ENCODE measurements around the gene OLA1.
"Not testable (repeated sequence)": the region's sequence is repeated elsewhere in the genome, so short reads cannot be mapped to it uniquely, and the experiment has no call there.

The OLA1 gene

GRCh38 chr2:174248187-174248997, at the start of gene OLA1:
Gene OLA1, minus strand, starts transcription at chr2:174248532. Its CDS starts 1,717 bp downstream, at chr2:174246815.
- Histone ChIP-seq H3K4me3 (ENCODE audit: low read length in 2 of 2) (peak within 1 kb of the TSS; percentile 85 to 91), H3K27ac (ENCODE audit: low read depth in 2 of 2, low read length in 2 of 2) (peak within 1 kb of the TSS; percentile 75 to 81), H3K9ac (ENCODE audit: low read depth in 1 of 2, low read length in 2 of 2) (peak within 1 kb of the TSS; percentile 72 to 86), H3K36me3 (ENCODE audit: control insufficient read depth in 2 of 2, insufficient read depth in 2 of 2, low read length in 2 of 2) (no peaks in the 10 kb centered on the region), H3K27me3 (ENCODE audit: control insufficient read depth in 2 of 2, insufficient read depth in 2 of 2, low read length in 2 of 2) (no peaks in the 10 kb centered on the region), H3K4me1 (ENCODE audit: control insufficient read depth in 2 of 2, insufficient read depth in 2 of 2, low read length in 2 of 2) (peaks cover 2 to 18% of the 10 kb centered on the region in 2 donors), H3K9me3 (ENCODE audit: control insufficient read depth in 2 of 2, low read length in 2 of 2) (no peaks in the 10 kb centered on the region)

GRCh38 chr2:174292908-174293307, 44.6 kb upstream of the OLA1 start:
- Histone ChIP-seq H3K36me3 (ENCODE audit: control insufficient read depth in 2 of 2, insufficient read depth in 2 of 2, low read length in 2 of 2) (no peaks in the 10 kb centered on the region), H3K27me3 (ENCODE audit: control insufficient read depth in 2 of 2, insufficient read depth in 2 of 2, low read length in 2 of 2) (no peaks in the 10 kb centered on the region), H3K4me3 (ENCODE audit: low read length in 2 of 2) (no peak overlapping the region), H3K27ac (ENCODE audit: low read depth in 2 of 2, low read length in 2 of 2) (no peak overlapping the region), H3K9me3 (ENCODE audit: control insufficient read depth in 2 of 2, low read length in 2 of 2) (peaks cover 0 to 2% of the 10 kb centered on the region in 2 donors), H3K4me1 (ENCODE audit: control insufficient read depth in 2 of 2, insufficient read depth in 2 of 2, low read length in 2 of 2) (no peaks in the 10 kb centered on the region), H3K9ac (ENCODE audit: low read depth in 1 of 2, low read length in 2 of 2) (no peak overlapping the region)

GRCh38 chr2:174286172-174286571, 37.8 kb upstream of the OLA1 start:
- Histone ChIP-seq H3K4me3 (ENCODE audit: low read length in 2 of 2) (no peak overlapping the region), H3K27ac (ENCODE audit: low read depth in 2 of 2, low read length in 2 of 2) (no peak overlapping the region), H3K36me3 (ENCODE audit: control insufficient read depth in 2 of 2, insufficient read depth in 2 of 2, low read length in 2 of 2) (no peaks in the 10 kb centered on the region), H3K9me3 (ENCODE audit: control insufficient read depth in 2 of 2, low read length in 2 of 2) (no peaks in the 10 kb centered on the region), H3K9ac (ENCODE audit: low read depth in 1 of 2, low read length in 2 of 2) (no peak overlapping the region), H3K27me3 (ENCODE audit: control insufficient read depth in 2 of 2, insufficient read depth in 2 of 2, low read length in 2 of 2) (peaks cover 0 to 2% of the 10 kb centered on the region in 2 donors), H3K4me1 (ENCODE audit: control insufficient read depth in 2 of 2, insufficient read depth in 2 of 2, low read length in 2 of 2) (no peaks in the 10 kb centered on the region)

- H3K9ac ChIP-seq (ENCODE audit: low read depth in 1 of 2, low read length in 2 of 2) = no peak overlapping the region
- no peaks in the 10 kb centered on the region for H3K4me1 ChIP-seq (ENCODE audit: control insufficient read depth in 2 of 2, insufficient read depth in 2 of 2, low read length in 2 of 2)
- H3K27ac ChIP-seq (ENCODE audit: low read depth in 2 of 2, low read length in 2 of 2) = no peak overlapping the region
- H3K27me3 ChIP-seq (ENCODE audit: control insufficient read depth in 2 of 2, insufficient read depth in 2 of 2, low read length in 2 of 2) = peaks cover 0 to 4% of the 10 kb centered on the region in 2 donors
- no peaks in the 10 kb centered on the region for H3K9me3 ChIP-seq (ENCODE audit: control insufficient read depth in 2 of 2, low read length in 2 of 2)
- no peak overlapping the region for H3K4me3 ChIP-seq (ENCODE audit: low read length in 2 of 2)
- no peaks in the 10 kb centered on the region for H3K36me3 ChIP-seq (ENCODE audit: control insufficient read depth in 2 of 2, insufficient read depth in 2 of 2, low read length in 2 of 2)
These were observed 34.1 kb upstream of the OLA1 start for GRCh38 chr2:174282441-174282840.

- H3K9me3 ChIP-seq (ENCODE audit: control insufficient read depth in 2 of 2, low read length in 2 of 2) = no peaks in the 10 kb centered on the region
- H3K36me3 ChIP-seq (ENCODE audit: control insufficient read depth in 2 of 2, insufficient read depth in 2 of 2, low read length in 2 of 2) = no peaks in the 10 kb centered on the region
- H3K4me1 ChIP-seq (ENCODE audit: control insufficient read depth in 2 of 2, insufficient read depth in 2 of 2, low read length in 2 of 2) = no peaks in the 10 kb centered on the region
- H3K27ac ChIP-seq (ENCODE audit: low read depth in 2 of 2, low read length in 2 of 2) = no peak overlapping the region
- H3K4me3 ChIP-seq (ENCODE audit: low read length in 2 of 2) = no peak overlapping the region
- peaks cover 0 to 5% of the 10 kb centered on the region in 2 donors for H3K27me3 ChIP-seq (ENCODE audit: control insufficient read depth in 2 of 2, insufficient read depth in 2 of 2, low read length in 2 of 2)
- no peak overlapping the region for H3K9ac ChIP-seq (ENCODE audit: low read depth in 1 of 2, low read length in 2 of 2)
These were observed 33.4 kb upstream of the OLA1 start for GRCh38 chr2:174281736-174282135.

GRCh38 chr2:174280596-174280995, 32.3 kb upstream of the OLA1 start:
- Histone ChIP-seq H3K36me3 (ENCODE audit: control insufficient read depth in 2 of 2, insufficient read depth in 2 of 2, low read length in 2 of 2) (no peaks in the 10 kb centered on the region), H3K27ac (ENCODE audit: low read depth in 2 of 2, low read length in 2 of 2) (no peak overlapping the region), H3K27me3 (ENCODE audit: control insufficient read depth in 2 of 2, insufficient read depth in 2 of 2, low read length in 2 of 2) (peaks cover 2 to 5% of the 10 kb centered on the region in 2 donors), H3K4me1 (ENCODE audit: control insufficient read depth in 2 of 2, insufficient read depth in 2 of 2, low read length in 2 of 2) (no peaks in the 10 kb centered on the region), H3K9me3 (ENCODE audit: control insufficient read depth in 2 of 2, low read length in 2 of 2) (no peaks in the 10 kb centered on the region), H3K4me3 (ENCODE audit: low read length in 2 of 2) (no peak overlapping the region), H3K9ac (ENCODE audit: low read depth in 1 of 2, low read length in 2 of 2) (no peak overlapping the region)

GRCh38 chr2:174270263-174270662, 21.9 kb upstream of the OLA1 start:
- H3K4me1 ChIP-seq (ENCODE audit: control insufficient read depth in 2 of 2, insufficient read depth in 2 of 2, low read length in 2 of 2); H3K9ac ChIP-seq (ENCODE audit: low read depth in 1 of 2, low read length in 2 of 2); H3K4me3 ChIP-seq (ENCODE audit: low read length in 2 of 2); H3K36me3 ChIP-seq (ENCODE audit: control insufficient read depth in 2 of 2, insufficient read depth in 2 of 2, low read length in 2 of 2); H3K9me3 ChIP-seq (ENCODE audit: control insufficient read depth in 2 of 2, low read length in 2 of 2); H3K27ac ChIP-seq (ENCODE audit: low read depth in 2 of 2, low read length in 2 of 2); H3K27me3 ChIP-seq (ENCODE audit: control insufficient read depth in 2 of 2, insufficient read depth in 2 of 2, low read length in 2 of 2): not testable (repeated sequence)

- H3K27me3 ChIP-seq (ENCODE audit: control insufficient read depth in 2 of 2, insufficient read depth in 2 of 2, low read length in 2 of 2) = peaks cover 0 to 5% of the 10 kb centered on the region in 2 donors
- H3K4me1 ChIP-seq (ENCODE audit: control insufficient read depth in 2 of 2, insufficient read depth in 2 of 2, low read length in 2 of 2) = no peaks in the 10 kb centered on the region
- no peaks in the 10 kb centered on the region for H3K9me3 ChIP-seq (ENCODE audit: control insufficient read depth in 2 of 2, low read length in 2 of 2)
- H3K4me3 ChIP-seq (ENCODE audit: low read length in 2 of 2) = no peak overlapping the region
- no peak overlapping the region for H3K27ac ChIP-seq (ENCODE audit: low read depth in 2 of 2, low read length in 2 of 2)
- H3K36me3 ChIP-seq (ENCODE audit: control insufficient read depth in 2 of 2, insufficient read depth in 2 of 2, low read length in 2 of 2) = no peaks in the 10 kb centered on the region
- H3K9ac ChIP-seq (ENCODE audit: low read depth in 1 of 2, low read length in 2 of 2) = no peak overlapping the region
These were observed 18.0 kb upstream of the OLA1 start for GRCh38 chr2:174266288-174266687.

- Histone ChIP-seq H3K9ac (ENCODE audit: low read depth in 1 of 2, low read length in 2 of 2) (no peak overlapping the region), H3K4me3 (ENCODE audit: low read length in 2 of 2) (no peak overlapping the region), H3K27me3 (ENCODE audit: control insufficient read depth in 2 of 2, insufficient read depth in 2 of 2, low read length in 2 of 2) (peaks cover 0 to 5% of the 10 kb centered on the region in 2 donors), H3K27ac (ENCODE audit: low read depth in 2 of 2, low read length in 2 of 2) (no peak overlapping the region), H3K9me3 (ENCODE audit: control insufficient read depth in 2 of 2, low read length in 2 of 2) (no peaks in the 10 kb centered on the region), H3K36me3 (ENCODE audit: control insufficient read depth in 2 of 2, insufficient read depth in 2 of 2, low read length in 2 of 2) (no peaks in the 10 kb centered on the region), H3K4me1 (ENCODE audit: control insufficient read depth in 2 of 2, insufficient read depth in 2 of 2, low read length in 2 of 2) (no peaks in the 10 kb centered on the region)
These were observed 15.7 kb upstream of the OLA1 start for GRCh38 chr2:174263997-174264396.

GRCh38 chr2:174259981-174260380, 11.6 kb upstream of the OLA1 start:
- Histone ChIP-seq H3K27ac (ENCODE audit: low read depth in 2 of 2, low read length in 2 of 2) (no peak overlapping the region), H3K9me3 (ENCODE audit: control insufficient read depth in 2 of 2, low read length in 2 of 2) (no peaks in the 10 kb centered on the region), H3K9ac (ENCODE audit: low read depth in 1 of 2, low read length in 2 of 2) (no peak overlapping the region), H3K27me3 (ENCODE audit: control insufficient read depth in 2 of 2, insufficient read depth in 2 of 2, low read length in 2 of 2) (no peaks in the 10 kb centered on the region), H3K4me1 (ENCODE audit: control insufficient read depth in 2 of 2, insufficient read depth in 2 of 2, low read length in 2 of 2) (no peaks in the 10 kb centered on the region), H3K36me3 (ENCODE audit: control insufficient read depth in 2 of 2, insufficient read depth in 2 of 2, low read length in 2 of 2) (no peaks in the 10 kb centered on the region), H3K4me3 (ENCODE audit: low read length in 2 of 2) (no peak overlapping the region)

Measured in mucosa of rectum (tissue), 2 donors.